RPMI8226 (cell line): ENCODE results near the gene KLHL5.
A peak's percentile ranks its signal among the peaks of the same experiment; 100 is the strongest.
"Not testable (repeated sequence)": the region's sequence is repeated elsewhere in the genome, so short reads cannot be mapped to it uniquely, and the experiment has no call there.

Source experiments
- DNase-seq: peaks from one replicate; pipeline ENCODE4 v3.0.0-alpha.2; 2015

The KLHL5 gene

DNA sequence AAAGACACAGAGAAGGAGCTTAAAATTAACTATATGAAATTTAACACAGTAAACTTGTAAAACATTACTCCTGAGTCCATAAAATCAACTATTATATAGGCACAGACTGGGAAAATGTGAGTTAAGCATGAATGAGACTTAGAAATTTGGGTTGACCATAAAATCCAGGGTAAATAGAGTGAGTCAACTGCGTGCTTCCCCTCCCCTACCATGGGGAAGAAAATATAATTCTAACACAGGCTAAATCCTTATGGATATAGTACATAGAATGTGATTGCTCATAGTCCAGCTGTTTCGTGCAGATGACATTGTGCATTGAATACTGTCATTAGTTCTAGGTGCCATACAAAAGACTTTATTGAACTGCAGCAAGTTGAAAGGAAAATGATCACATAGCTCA is 42.2 kb downstream of the KLHL5 start:
- no peak for DNase-seq

DNA sequence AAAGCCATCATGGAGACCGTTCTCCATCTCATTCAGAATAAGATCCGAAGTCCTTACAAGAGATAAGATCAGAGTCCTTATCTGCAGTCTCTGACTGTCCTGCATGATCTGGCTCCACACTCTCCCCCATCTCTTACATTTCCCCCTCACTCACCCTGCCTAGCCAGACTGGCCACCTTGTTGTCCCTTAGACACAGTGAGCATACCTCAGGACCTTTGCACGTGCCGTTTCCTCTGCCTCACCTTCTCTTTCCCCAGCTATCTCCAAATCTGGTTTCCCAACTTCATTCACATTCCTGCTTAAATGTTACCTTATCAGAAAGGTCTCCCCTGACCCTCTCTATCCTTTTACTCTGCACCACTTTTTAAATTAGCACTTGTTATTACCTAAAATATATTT is 44.0 kb downstream of the KLHL5 start:
- DNase-seq, result no peak

DNA sequence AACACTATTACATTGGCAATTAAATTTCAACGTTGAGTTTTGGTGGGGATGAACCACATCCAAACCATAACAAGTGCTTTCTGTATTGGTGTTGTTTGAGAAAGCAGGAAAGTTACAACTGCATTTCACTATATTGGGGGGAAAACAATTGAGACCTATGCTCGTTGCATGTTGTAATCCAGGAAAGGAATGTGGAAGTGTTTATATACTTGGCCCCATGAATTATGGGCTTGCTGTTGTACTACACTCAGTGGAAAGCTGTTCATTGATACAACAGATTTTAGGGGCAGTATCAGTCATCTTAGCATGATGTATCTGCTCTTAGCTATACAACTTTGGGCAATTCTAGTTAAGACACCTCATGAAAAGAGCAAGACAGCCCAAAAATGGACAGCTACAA is 52.4 kb downstream of the KLHL5 start:
- no peak for DNase-seq

DNA sequence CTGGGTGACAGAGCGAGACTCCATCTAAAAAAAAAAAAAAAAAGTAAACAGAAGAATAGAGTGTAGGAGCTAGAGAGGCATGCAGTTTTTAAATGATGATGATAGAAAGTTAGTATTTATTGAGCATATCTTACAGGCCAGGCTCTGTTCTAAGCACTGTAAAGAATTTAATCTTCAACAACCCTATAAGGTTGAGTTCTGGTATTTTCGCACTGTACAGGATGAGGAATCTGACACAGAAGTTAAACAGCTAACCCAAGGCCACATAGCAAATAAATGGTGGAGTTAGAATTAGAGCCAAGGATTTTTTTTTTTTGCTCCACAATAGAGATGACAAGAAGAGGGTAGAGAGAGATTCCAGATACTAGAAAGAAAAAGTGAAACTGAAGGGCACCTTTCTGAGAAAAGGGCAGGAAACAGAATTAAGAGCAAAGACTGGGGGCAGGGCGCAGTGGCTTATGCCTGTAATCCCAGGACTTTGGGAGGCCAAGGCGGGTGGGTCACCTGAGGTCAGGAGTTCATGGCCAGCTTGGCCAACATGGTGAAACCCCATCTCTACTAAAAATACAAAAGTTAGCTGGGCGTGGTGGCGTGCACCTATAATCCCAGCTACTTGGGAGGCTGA is 56.1 kb downstream of the KLHL5 start:
- DNase-seq, result no peak

DNA sequence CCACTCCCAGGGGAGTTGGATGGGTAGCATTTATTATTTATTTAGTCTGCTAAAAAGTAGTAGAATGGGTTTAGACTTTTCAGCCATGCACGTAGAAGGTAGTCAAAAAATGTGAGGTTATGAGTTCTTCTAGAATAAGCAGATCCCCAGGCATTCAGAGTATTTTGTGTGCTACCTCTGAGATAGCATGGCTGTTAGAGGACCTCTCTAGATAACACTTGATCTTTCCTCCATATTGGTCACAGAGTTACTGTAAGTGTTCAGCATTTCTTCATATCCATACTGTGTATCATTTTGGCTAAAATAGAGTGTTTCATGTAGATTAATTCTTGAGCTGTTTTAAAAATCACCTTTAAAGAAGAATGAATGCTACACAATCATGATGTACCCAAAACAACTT is 58.4 kb downstream of the KLHL5 start:
- no peak for DNase-seq

DNA sequence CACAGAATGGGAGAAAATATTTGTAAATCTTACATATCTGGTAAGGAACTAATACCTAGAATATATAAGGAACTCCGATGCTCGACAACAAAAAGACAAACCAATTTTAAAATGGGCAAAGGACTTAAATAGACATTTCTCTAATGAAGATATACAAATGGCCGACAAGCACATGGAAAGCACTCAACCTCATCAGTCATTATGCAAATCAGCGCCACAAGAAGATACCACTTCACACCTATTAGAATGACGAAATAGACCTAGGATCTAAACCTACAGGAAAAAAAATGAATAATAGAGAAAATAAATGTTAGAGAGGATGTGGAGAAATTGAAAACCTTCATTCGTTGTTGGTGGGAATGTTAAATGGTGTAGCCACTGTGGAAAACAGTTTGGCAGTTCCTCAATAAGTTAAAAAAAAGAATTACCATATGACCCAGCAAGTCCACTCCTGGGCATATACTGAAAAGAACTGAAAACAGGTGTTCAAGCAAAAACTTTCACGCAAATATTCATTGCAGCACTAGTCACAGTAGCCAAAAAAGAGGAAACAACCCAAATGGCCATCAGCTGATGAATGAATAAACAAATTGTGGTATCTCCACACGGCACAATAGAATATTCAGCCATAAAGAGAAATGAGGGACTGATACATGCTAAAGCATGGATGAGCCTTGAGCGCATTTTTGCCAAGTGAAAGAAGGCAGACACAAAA is 63.0 kb downstream of the KLHL5 start:
- DNase-seq, result peak; percentile 8

DNA sequence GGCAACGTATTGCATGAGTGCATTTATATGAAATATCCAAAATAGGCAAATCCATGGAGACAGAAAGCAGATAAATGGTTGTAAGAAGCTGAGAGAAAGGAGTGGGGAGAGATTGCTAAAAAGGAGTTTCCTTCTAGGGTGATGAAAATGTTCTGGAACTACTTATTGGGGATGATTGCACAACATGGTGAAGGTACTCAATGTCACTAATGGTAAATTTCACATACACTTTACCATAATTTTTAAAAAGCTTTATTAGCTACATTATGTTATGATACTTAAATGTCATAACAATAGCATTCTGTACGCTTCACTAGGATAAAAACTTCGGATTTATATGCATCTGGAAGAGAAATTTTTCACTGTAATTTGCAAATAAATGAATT is 63.6 kb downstream of the KLHL5 start:
- no peak for DNase-seq

DNA sequence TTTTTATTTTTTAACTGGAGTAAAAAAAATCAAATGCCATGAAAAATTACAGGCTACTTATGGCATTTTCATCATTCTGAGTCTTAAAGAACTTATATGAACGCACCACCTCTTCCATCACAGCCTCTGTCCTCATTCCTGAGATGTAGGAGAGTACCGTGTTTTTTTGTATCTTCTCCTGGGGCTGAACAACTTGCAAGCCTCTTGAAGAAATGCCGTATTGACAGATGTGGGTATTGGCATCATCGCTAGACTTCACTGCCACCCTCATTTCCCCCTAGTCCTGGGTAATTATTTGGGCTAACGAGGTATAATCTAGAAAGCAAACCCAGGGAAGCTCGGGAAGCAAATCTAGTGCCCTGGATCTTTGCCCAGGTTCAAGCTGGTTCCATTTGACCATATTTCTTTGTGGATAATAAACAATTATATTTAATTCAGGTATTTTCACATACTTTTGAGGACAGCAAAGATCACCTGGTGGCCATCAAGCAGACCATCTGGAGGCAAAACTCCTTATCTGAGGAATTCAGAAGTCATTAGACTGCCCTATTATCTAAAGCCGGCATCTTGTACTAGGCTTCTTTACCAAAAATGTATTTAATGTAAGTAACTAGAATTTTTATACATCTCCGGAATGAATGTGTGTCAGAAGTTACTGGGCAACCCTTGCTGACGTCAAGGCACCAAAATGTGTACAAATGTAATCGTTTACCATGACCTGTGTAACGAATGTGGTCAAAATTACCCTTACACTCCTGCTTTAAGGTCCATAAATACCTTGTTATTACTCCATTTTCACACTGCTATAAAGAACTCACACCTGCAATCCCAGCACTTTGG is 64.4 kb downstream of the KLHL5 start:
- no peak for DNase-seq

DNA sequence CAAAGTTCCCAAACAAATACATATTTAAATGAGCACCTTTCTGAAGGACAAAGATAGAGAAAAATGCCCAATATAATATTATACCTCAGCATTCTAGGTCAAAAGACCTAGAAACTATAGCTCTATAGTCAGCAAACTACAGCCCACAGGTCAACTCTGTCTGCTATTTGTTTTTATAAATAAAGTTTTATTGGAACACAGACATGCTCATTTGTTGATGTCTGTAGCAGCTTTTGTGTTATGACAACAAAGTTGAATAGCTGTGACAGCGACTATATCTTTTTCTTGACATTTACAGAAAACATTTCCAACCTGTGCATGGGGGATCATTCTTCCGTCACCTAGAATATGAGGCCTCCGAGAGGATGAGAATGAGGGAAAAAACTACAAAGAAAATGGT is 71.6 kb downstream of the KLHL5 start:
- no peak for DNase-seq

DNA sequence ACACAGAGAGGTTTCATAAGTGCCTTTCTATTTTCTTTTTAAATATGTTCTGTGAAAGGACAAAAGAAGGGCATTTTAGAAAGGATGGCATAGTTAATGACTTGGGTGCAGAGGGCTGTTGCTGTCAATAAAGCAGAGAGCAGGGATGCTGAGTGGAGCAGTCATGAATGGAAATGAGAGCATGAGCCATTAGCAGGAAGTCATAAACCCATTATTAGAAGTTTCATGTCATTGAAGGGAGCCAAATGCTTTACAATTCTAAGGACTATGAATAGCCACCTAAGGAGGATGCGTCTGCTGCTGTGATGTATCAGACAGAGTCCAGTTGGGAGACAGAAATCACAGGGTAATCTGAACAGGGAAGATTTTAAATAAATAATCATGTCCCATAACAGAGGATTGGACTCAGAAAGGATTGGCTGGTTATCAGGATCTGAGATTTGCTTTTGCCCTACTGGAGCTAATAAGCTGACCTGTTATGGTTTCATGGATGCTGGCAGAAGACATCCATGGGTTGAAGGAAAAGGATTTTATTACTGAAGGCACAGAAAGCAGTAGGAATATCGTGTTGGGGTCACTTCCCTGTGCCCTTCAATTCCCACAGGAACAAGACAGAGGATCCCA is 72.8 kb downstream of the KLHL5 start:
- DNase-seq, result no peak

DNA sequence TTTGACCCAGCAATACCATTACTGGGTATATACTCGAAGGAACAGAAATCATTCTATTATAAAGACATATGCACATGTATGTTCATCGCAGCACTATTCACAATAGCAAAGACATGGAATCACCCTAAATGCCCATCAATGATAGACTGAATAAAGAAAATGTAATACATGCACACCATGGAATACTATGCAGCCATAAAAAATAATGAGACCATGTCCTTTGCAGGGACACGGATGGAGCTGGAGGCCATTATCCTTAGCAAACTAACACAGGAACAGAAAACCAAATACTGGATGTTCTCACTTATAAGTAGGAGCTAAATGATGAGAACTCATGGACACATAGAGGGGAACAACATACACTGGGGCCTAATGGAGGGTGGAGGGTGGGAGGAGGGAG is 76.2 kb downstream of the KLHL5 start:
- DNase-seq, result not testable (repeated sequence)

DNA sequence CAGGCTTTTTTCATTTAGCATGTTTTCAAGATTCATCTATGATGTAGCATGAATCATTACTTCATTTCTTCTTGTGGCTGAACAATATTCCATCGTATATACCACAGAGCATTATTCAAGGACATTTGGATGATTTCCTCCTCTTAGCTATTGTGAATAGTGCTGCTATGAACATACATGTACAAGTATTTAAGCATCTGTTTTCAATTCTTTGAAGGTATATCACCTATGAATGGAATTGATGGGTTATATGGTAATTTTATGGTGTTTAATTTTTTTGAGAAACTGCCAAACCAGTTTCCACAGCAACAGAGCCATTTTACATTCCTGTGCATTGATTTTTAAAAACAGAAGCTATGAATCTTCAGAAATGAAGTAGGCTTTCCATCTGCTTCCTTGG is 84.2 kb downstream of the KLHL5 start:
- DNase-seq, result no peak

DNA sequence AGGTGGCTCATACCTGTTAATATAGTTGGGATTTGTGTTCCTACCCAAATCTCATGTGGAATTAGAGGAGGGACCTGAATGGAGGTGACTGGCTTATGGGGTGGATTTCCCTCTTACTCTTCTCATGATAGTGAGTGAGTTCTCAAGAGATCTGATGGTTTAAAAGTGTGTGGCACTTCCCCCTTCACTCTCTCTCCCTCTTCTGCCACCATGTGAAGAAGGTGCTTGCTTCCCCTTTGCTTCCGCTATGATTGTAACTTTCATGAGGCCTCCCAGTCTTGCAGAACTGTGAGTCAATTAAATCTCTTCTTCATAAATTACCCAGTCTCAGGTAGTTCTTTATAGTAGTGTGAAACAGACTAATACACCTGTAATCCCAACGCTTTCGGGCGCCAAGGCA is 92.0 kb downstream of the KLHL5 start:
- no peak for DNase-seq

DNA sequence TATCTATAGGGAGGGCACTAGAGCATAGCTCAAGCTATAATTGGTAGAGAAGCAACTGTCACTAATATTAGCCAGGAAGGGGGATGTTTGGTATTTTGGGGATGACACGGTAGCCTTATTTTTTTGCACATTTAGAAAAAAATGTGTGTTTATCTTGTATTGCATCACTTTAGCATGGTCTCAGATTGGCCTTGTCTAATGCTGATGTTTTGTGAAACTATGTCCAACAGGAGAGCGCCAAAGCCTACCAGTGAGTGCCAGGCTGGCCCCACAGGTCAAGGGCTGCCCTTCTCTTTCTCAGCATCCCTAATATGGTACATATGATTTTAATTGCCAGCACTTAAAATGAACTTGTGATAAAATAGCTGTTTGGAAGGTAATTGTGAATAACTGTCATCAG is 95.5 kb downstream of the KLHL5 start:
- DNase-seq, result no peak

DNA sequence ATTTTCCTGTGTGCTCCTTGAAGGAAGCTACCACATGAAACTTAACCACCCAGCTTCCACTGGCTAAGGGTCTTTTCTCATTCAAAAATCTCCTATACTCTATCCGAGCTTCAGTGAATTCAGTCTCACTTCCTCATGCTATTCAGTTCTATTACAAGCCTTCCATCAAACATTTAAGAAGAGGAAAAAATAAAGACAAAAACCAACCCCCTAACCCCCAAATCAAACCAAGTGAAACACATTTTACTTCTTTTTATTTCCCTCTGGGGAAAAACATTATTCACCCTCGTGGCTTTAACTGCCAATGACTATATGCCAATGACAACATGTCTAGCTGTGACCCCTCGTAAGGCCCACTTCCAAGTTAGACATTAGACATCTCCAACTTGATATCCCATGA is 104.1 kb downstream of the KLHL5 start:
- DNase-seq, result no peak

DNA sequence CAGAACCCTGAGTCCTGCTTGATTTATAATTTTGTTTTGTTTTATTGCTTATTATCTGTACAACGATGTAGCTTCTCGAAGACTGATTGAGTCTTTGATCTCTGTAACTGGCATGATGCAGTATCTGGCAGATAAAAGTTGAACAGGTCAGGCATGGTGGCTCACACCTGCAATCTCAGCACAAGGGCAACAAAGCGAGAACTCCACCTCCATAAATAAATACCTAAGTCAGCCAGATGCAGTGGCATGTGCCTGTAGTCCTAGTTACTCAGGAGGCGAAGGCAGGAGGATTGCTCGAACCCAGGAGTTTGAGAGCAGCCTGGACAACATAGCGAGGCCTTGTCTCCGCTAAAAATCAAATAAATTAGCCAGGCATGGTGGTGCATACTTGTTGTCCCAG is 104.6 kb downstream of the KLHL5 start:
- DNase-seq, result no peak

DNA sequence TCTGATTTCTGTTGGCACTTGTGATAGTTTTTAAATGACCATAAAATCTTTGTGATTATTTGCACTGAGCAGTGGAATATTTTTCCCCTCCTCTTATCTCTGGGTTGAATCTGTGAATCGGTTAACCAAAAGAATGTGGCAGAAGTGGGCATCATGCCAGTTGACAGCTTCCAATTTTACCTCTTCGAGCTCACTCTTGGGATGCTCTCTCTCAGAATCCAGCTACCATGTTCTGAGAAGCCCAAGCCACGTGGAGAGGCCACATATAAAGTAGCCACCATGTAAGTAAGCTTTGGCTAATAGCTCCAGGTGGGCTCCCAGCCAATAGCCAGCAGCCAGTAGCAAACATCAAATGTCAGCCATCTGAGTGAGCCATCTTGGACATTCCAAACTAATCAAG is 107.4 kb downstream of the KLHL5 start:
- DNase-seq, result no peak

DNA sequence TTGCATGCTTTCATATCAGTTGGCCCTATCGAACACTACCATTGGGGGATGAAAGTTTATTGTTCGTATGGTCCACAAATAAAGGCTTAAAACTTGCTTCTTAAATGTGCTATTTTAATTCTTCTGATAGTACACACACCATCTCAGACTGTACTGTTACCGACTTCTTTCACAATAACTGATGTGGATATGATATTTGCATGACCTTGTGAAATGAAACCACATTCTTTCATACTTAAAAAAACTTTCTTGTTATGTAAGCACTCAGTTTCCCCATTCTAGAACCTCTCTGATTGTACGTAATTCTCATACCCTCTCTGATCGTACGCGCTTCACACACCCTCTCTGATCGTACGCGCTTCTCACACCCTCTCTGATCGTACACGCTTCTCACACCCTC is 108.3 kb downstream of the KLHL5 start:
- DNase-seq, result no peak
